ENCODE data around the gene MARVELD3. TPM values are rescaled to one million over a fixed set of nuclear protein-coding genes. Genes with fewer than 3 reads are reported as not detected.
"Not testable (repeated sequence)": the region's sequence is repeated elsewhere in the genome, so short reads cannot be mapped to it uniquely, and the experiment has no call there.

Gene MARVELD3, protein sequence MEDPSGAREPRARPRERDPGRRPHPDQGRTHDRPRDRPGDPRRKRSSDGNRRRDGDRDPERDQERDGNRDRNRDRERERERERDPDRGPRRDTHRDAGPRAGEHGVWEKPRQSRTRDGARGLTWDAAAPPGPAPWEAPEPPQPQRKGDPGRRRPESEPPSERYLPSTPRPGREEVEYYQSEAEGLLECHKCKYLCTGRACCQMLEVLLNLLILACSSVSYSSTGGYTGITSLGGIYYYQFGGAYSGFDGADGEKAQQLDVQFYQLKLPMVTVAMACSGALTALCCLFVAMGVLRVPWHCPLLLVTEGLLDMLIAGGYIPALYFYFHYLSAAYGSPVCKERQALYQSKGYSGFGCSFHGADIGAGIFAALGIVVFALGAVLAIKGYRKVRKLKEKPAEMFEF
- total RNA-seq = 10 to 100 TPM in 1 of 4 donors, 1 to 10 TPM in 3; 3.8 to 10.2 (median 6.2) TPM

DNA sequence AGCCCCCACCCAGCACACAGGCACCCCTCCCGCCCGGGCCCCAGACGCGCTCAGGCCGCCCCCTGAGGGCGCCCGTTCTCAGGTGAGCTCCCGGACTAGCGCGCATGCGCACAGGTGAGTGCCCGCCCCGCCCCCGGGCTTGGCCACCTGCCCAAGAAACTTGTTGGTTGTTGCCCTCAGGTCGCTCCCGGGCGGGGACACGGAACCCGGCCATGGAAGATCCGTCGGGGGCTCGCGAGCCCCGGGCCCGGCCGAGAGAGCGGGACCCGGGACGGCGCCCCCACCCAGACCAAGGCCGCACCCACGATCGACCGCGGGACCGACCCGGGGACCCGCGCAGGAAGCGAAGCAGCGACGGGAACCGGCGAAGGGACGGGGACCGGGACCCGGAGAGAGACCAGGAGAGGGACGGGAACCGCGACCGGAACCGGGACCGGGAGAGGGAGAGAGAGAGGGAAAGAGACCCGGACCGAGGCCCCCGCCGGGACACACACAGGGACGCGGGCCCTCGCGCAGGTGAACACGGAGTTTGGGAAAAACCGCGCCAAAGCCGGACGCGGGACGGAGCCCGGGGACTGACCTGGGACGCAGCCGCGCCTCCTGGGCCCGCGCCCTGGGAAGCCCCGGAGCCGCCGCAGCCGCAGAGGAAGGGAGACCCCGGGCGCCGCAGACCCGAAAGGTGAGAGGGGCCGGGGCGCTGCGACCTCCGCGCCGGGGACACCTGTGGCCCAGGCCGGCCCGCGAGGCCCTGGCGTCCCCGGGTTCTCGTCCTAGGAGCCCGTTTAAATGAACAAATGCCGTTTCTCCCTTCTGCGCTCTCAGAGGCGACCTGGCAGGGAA lies at the start of gene MARVELD3:
Gene MARVELD3 (plus strand): TSS at position 167 of the 840 bp plus-strand sequence. CDS start 46 bp downstream, at position 213.
- WGBS = under 1% methylated on average over 37 of the region's 98 CpGs
- H3K4me3 ChIP-seq = peak within 1 kb of the TSS; percentile 67
- H3K9me3 ChIP-seq = no peaks in the 10 kb centered on the region
- H3K27ac ChIP-seq = peak within 1 kb of the TSS; percentile 57
- H3K36me3 ChIP-seq = no peaks in the 10 kb centered on the region
- no peak for TF ChIP-seq POLR2A (IDR thresholded peaks at IDR 0.05)
- no peak for TF ChIP-seq POLR2AphosphoS5 (IDR thresholded peaks at IDR 0.05)
- DNase-seq (ENCODE audit: low spot score in 2 of 2) = peak in 1 of 2 donors; percentile 79
- peaks cover 20% of the 10 kb centered on the region for H3K27me3 ChIP-seq
- H3K4me1 ChIP-seq = peaks cover 32% of the 10 kb centered on the region

DNA sequence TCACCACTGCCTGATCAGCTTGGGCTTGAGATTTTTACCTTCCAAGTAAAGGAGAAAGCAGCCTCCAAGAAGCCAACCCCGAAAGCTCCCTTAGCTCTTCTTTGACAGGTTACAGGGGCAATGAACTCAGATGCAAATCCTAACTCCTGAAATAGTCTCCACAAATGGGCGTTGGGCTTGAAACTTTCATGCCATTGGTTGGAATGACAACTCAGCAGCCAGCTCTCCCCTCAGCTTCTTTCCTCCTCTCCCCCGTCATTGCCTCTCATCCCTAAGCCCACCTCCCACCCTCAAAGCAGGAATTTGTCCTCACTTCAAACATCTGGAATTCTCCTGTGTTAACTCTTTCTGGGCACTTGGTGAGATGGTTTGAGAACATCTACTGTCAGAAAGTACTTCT lies 49.0 kb upstream of the MARVELD3 start, which contains the start of gene TAT:
Gene TAT (minus strand): TSS at position 122 of the 400 bp plus-strand sequence. CDS start 677 bp downstream, outside the sequence.
- Histone ChIP-seq H3K36me3 (no peaks in the 10 kb centered on the region), H3K4me3 (no peak within 1 kb of the TSS), H3K4me1 (no peaks in the 10 kb centered on the region), H3K9me3 (no peaks in the 10 kb centered on the region), H3K27me3 (peaks cover 5% of the 10 kb centered on the region), H3K27ac (no peak within 1 kb of the TSS)
- WGBS = 23% methylated on average over 3 of the region's 3 CpGs
- TF ChIP-seq POLR2A (IDR thresholded peaks at IDR 0.05) = no peak
- TF ChIP-seq EP300 (IDR thresholded peaks at IDR 0.05) = no peak
- TF ChIP-seq POLR2AphosphoS5 (IDR thresholded peaks at IDR 0.05) = no peak
- no peak for TF ChIP-seq CTCF (IDR thresholded peaks at IDR 0.05)
- DNase-seq (ENCODE audit: low spot score in 2 of 2) = no peak

DNA sequence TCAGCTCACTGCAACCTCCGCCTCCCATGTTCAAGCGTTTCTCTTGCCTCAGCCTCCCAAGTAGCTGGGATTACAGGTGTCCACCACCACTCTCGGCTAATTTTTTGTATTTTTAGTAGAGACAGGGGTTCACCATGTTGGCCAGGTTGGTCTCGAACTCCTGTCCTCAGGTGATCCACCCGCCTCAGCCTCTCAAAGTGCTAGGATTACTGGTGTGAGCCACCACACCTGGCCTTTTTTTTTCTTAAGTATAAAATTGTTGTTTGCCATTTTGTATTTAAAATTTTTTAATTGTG lies 43.5 kb upstream of the MARVELD3 start:
- WGBS = 89% methylated on average over 5 of the region's 5 CpGs
- H3K9me3 ChIP-seq; H3K36me3 ChIP-seq; DNase-seq (ENCODE audit: low spot score in 2 of 2); H3K27ac ChIP-seq; H3K27me3 ChIP-seq; H3K4me3 ChIP-seq; H3K4me1 ChIP-seq: not testable (repeated sequence)

- H3K27ac ChIP-seq = no peak overlapping the region
- WGBS = 92% methylated on average over 3 of the region's 3 CpGs
Observed at GRCh38 chr16:71584543-71585317, 41.3 kb upstream of the MARVELD3 start.

DNA sequence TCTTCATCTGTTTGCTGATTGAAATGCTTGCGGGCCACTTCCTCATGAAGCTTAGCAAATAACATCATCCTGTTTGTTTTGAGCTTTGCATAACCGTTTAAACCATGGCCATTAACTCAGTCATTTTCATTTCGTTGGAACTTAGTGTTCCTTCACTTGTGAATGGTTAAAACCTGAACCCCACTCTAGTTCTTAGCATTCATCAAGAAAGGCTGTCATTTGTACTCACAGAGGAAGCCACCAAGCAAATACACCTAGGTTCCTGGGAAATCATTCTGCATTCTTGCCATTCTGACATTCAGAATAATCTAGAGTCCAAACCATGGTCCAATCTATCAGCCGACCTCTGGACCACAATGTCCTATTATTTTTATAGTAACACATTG lies 40.7 kb upstream of the MARVELD3 start:
- Histone ChIP-seq H3K4me3 (no peak overlapping the region), H3K27ac (no peak overlapping the region), H3K4me1 (no peaks in the 10 kb centered on the region), H3K9me3 (no peaks in the 10 kb centered on the region), H3K36me3 (no peaks in the 10 kb centered on the region), H3K27me3 (no peaks in the 10 kb centered on the region)
- WGBS = 63% methylated on average over 4 of the region's 4 CpGs
- DNase-seq (ENCODE audit: low spot score in 2 of 2) = no peak
- TF ChIP-seq CTCF (IDR thresholded peaks at IDR 0.05) (no peak), POLR2A (IDR thresholded peaks at IDR 0.05) (no peak), POLR2AphosphoS5 (IDR thresholded peaks at IDR 0.05) (no peak), EP300 (IDR thresholded peaks at IDR 0.05) (no peak)

More at GRCh38 chr16:71584543-71585317, 41.3 kb upstream of the MARVELD3 start:
- no peaks in the 10 kb centered on the region for H3K9me3 ChIP-seq
- no peaks in the 10 kb centered on the region for H3K4me1 ChIP-seq
- H3K36me3 ChIP-seq = no peaks in the 10 kb centered on the region
- no peak for DNase-seq (ENCODE audit: low spot score in 2 of 2)
- no peak overlapping the region for H3K4me3 ChIP-seq
- no peaks in the 10 kb centered on the region for H3K27me3 ChIP-seq
- no peak for TF ChIP-seq CTCF (IDR thresholded peaks at IDR 0.05)
- no peak for TF ChIP-seq POLR2AphosphoS5 (IDR thresholded peaks at IDR 0.05)
- no peak for TF ChIP-seq POLR2A (IDR thresholded peaks at IDR 0.05)
- TF ChIP-seq EP300 (IDR thresholded peaks at IDR 0.05) = no peak

- H3K27ac ChIP-seq; H3K4me3 ChIP-seq; H3K4me1 ChIP-seq; H3K9me3 ChIP-seq; H3K36me3 ChIP-seq; DNase-seq (ENCODE audit: low spot score in 2 of 2); H3K27me3 ChIP-seq: not testable (repeated sequence)
- WGBS = no CpG with 5 or more reads among the region's 30 CpGs
Observed at GRCh38 chr16:71589334-71589733, 36.6 kb upstream of the MARVELD3 start.

GRCh38 chr16:71590071-71590470 lies 35.9 kb upstream of the MARVELD3 start:
- not testable (repeated sequence) for H3K4me3 ChIP-seq; DNase-seq (ENCODE audit: low spot score in 2 of 2); H3K27ac ChIP-seq; H3K4me1 ChIP-seq; H3K36me3 ChIP-seq; H3K9me3 ChIP-seq; H3K27me3 ChIP-seq
- WGBS = 90% methylated on average over 2 of the region's 2 CpGs
